ENCODE results near the gene ATF4.

DNA sequence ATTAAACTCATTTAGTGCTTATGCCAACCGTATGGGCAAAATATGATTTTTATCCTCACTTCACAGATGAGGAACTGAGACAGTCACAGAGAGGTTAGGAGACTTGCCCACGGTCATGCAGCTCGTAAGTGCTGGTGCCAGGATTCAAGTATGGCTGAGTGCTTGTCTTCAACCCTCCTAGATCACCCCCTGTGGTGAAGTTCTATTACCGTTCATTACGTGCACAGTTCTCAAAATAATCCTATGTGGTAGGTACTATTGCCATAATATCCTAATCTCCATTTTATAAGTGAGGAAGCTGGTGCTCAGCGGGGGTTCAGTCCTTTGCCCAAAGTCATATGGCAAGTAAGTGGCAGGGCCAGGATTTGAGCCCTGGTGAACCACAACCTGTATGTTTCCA, 16.7 kb upstream of the ATF4 start:
- TF ChIP-seq CTCF (conservative IDR thresholded peaks at IDR 0.05; ENCODE audit: low read depth, low read length) = no peak
- TF ChIP-seq EZH2 (IDR thresholded peaks at IDR 0.05; ENCODE audit: low read length, unreplicated experiment) = no peak
